Measurements from ENCODE around the gene TRAF7.

Gene TRAF7

DNA sequence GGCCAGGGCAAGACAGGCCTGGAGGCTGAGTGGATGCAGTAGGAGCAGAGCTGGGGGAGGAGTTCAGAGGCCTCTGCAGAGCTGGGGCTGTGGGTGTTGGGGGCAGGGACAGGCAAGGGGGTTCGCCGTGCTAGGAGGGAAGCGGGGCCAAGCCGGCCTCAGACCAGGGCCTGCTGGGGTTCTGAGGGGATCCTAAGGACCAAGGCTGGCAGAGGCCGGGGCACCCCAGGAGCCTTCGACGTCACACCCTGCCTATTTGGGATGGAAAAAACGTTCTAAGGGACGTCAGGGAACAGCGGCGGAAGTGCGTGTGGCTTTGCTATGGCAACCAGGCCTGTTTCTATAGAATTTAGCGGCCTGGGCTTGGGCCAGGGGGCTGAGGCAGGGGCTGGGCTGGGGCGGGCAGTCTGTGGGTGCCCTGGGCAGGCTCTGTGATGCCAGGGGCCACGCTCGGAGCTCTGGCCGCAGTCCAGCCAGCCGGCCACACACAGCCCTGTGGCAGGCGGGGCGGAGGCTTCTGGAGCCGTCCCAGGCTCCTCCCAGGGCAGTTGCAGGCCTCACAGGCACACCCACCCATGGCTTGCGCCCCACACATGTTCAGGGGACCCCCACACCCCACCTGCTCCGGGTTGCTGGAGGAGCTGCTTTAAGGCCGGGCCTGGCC, 3.7 kb downstream of the TRAF7 start:
- Histone ChIP-seq H3K79me2 (ENCODE audit: low read length) (peaks cover 91% of the 10 kb centered on the region), H3K9ac (ENCODE audit: low read length) (peak overlapping the region; percentile 36; the same call in 1 of the 2 replicates), H3K4me1 (ENCODE audit: low read length) (peaks cover 35% of the 10 kb centered on the region), H3K27me3 (ENCODE audit: low read depth, low read length) (no peaks in the 10 kb centered on the region), H4K20me1 (ENCODE audit: insufficient read depth, low read length) (peaks cover 28% of the 10 kb centered on the region), H3K4me3 (ENCODE audit: low read length) (peak overlapping the region; percentile 45), H3K9me3 (ENCODE audit: insufficient read depth, low read length) (no peaks in the 10 kb centered on the region), H3K4me2 (ENCODE audit: low read length) (peak overlapping the region; percentile 63), H3K36me3 (replicated peaks; ENCODE audit: low read depth, low read length) (peaks cover 30% of the 10 kb centered on the region), H2AFZ (ENCODE audit: low read depth, low read length) (no peak overlapping the region), H3K27ac (ENCODE audit: low read length) (no peak overlapping the region)
- TF ChIP-seq EZH2phosphoT487 (IDR thresholded peaks at IDR 0.05; ENCODE audit: low read depth), result no peak
- TF ChIP-seq, protein P1, sequence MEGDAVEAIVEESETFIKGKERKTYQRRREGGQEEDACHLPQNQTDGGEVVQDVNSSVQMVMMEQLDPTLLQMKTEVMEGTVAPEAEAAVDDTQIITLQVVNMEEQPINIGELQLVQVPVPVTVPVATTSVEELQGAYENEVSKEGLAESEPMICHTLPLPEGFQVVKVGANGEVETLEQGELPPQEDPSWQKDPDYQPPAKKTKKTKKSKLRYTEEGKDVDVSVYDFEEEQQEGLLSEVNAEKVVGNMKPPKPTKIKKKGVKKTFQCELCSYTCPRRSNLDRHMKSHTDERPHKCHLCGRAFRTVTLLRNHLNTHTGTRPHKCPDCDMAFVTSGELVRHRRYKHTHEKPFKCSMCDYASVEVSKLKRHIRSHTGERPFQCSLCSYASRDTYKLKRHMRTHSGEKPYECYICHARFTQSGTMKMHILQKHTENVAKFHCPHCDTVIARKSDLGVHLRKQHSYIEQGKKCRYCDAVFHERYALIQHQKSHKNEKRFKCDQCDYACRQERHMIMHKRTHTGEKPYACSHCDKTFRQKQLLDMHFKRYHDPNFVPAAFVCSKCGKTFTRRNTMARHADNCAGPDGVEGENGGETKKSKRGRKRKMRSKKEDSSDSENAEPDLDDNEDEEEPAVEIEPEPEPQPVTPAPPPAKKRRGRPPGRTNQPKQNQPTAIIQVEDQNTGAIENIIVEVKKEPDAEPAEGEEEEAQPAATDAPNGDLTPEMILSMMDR (IDR thresholded peaks at IDR 0.05; ENCODE audit: low read depth, low read length), result no peak

DNA sequence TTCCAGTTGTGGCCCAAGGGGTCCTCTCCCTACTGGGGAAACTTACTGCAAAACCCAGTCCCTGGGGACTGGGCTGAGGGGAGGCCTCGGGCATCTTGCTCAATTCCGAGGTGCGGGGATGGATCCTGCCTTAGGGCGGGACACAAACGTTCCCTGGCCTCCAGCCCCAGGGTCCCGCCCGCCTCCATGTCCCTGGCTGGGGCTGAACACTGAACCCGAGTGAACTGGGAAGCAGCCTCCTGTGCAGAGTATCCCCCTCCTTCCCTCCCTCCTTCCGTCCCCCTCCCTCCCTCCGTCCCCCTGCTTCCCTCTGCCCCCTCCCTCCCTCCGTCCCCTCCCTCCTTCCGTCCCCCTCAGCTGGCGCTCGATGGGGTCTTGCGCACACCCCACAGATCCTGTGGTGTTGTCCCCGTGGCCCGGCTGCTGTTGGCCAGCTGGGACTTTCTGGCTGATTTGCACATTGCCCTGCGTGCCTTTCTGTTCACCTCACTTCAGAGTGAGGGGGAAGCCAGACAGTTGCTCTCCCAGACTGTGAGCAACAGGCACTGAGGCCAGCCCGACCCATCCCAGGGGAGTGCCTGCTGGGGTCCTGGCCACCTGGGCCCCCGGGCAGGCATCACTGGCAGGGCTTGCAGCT, 5.5 kb downstream of the TRAF7 start:
- Histone ChIP-seq H3K4me3 (ENCODE audit: low read length) (no peak overlapping the region), H2AFZ (ENCODE audit: low read depth, low read length) (no peak overlapping the region), H3K4me2 (ENCODE audit: low read length) (peak overlapping the region; percentile 22; the same call in 1 of the 2 replicates), H3K79me2 (ENCODE audit: low read length) (peaks cover 81% of the 10 kb centered on the region), H3K27ac (ENCODE audit: low read length) (no peak overlapping the region), H3K4me1 (ENCODE audit: low read length) (peaks cover 35% of the 10 kb centered on the region), H4K20me1 (ENCODE audit: insufficient read depth, low read length) (peaks cover 28% of the 10 kb centered on the region), H3K9ac (ENCODE audit: low read length) (no peak overlapping the region), H3K27me3 (ENCODE audit: low read depth, low read length) (no peaks in the 10 kb centered on the region), H3K9me3 (ENCODE audit: insufficient read depth, low read length) (no peaks in the 10 kb centered on the region), H3K36me3 (replicated peaks; ENCODE audit: low read depth, low read length) (peaks cover 26% of the 10 kb centered on the region)
- no peak for TF ChIP-seq EZH2phosphoT487 (IDR thresholded peaks at IDR 0.05; ENCODE audit: low read depth)
- TF ChIP-seq, protein P1 (IDR thresholded peaks at IDR 0.05; ENCODE audit: low read depth, low read length), result no peak

DNA sequence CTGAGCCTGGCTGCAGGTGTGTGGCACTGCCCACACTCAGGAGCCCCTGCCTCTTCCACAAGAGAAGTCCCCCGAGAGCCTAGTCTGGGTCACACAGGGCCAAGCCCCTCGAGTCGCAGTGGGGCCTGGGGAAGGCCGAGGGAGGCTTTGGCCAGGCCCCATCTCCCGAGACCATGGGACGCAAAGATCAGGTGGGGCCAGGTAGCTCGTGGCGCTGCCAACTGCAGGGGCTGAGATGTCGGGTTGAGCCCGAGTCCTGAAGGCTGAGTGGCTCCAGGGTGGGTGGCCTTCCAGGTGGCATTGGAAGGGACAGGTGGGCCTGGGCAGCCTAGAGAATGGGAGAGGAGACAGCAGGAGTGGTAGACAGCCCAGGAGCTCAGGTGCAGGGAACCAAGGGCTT, 6.3 kb downstream of the TRAF7 start:
- Histone ChIP-seq H3K27me3 (ENCODE audit: low read depth, low read length) (no peaks in the 10 kb centered on the region), H4K20me1 (ENCODE audit: insufficient read depth, low read length) (peaks cover 26% of the 10 kb centered on the region), H2AFZ (ENCODE audit: low read depth, low read length) (no peak overlapping the region), H3K9ac (ENCODE audit: low read length) (no peak overlapping the region), H3K36me3 (replicated peaks; ENCODE audit: low read depth, low read length) (peaks cover 29% of the 10 kb centered on the region), H3K4me2 (ENCODE audit: low read length) (no peak overlapping the region), H3K9me3 (ENCODE audit: insufficient read depth, low read length) (no peaks in the 10 kb centered on the region), H3K4me3 (ENCODE audit: low read length) (no peak overlapping the region), H3K4me1 (ENCODE audit: low read length) (peaks cover 32% of the 10 kb centered on the region), H3K27ac (ENCODE audit: low read length) (no peak overlapping the region), H3K79me2 (ENCODE audit: low read length) (peaks cover 72% of the 10 kb centered on the region)
- no peak for TF ChIP-seq EZH2phosphoT487 (IDR thresholded peaks at IDR 0.05; ENCODE audit: low read depth)
- TF ChIP-seq, protein P1 (IDR thresholded peaks at IDR 0.05; ENCODE audit: low read depth, low read length), result no peak

DNA sequence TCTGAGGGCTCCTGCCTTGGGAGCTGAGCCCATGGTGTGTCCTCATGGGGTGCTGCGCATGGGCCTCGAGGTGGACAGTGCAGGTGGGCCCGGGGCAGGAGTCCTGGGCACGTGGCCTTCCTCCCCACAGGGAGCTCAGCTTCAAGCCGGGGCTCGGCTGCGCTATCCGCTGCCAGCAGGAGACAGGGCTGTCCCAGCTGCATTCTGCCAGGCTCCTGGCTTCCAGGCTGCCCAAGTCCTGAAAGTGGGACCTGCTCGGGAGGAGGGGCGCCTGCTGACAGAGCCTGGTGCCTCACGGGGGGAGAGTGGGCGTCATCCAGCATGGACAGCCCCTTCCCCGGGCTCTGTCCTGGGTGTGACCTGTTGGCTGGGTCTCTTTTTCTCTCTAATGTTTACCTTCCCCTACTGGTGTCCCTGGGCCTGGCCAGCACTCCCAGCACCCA, 7.1 kb downstream of the TRAF7 start:
- Histone ChIP-seq H3K9me3 (ENCODE audit: insufficient read depth, low read length) (no peaks in the 10 kb centered on the region), H3K27me3 (ENCODE audit: low read depth, low read length) (no peaks in the 10 kb centered on the region), H3K79me2 (ENCODE audit: low read length) (peaks cover 64% of the 10 kb centered on the region), H3K4me3 (ENCODE audit: low read length) (no peak overlapping the region), H3K4me1 (ENCODE audit: low read length) (peaks cover 27% of the 10 kb centered on the region), H4K20me1 (ENCODE audit: insufficient read depth, low read length) (peaks cover 19% of the 10 kb centered on the region), H3K9ac (ENCODE audit: low read length) (no peak overlapping the region), H2AFZ (ENCODE audit: low read depth, low read length) (no peak overlapping the region), H3K4me2 (ENCODE audit: low read length) (no peak overlapping the region), H3K36me3 (replicated peaks; ENCODE audit: low read depth, low read length) (peaks cover 34% of the 10 kb centered on the region), H3K27ac (ENCODE audit: low read length) (no peak overlapping the region)
- TF ChIP-seq, protein P1 (IDR thresholded peaks at IDR 0.05; ENCODE audit: low read depth, low read length), result no peak
- no peak for TF ChIP-seq EZH2phosphoT487 (IDR thresholded peaks at IDR 0.05; ENCODE audit: low read depth)

Data from OCI-LY3 (cell line).